Lower lobe of right lung (tissue), 2 donors: Measurements from ENCODE around the gene CACNA2D1. TPM values are rescaled to one million over a fixed set of nuclear protein-coding genes. Genes with fewer than 3 reads are reported as not detected.

Experiments
- ATAC-seq, 2 donors: fragments of 200-7000 bp; cut with Tn5 transposase; one replicate each; pipeline ENCODE4 v1.9.1; 2020 to 2022; ENCODE audit warnings: mild to moderate bottlenecking in 2 of 2, moderate library complexity in 2 of 2
- DNase-seq: peaks from one replicate; pipeline ENCODE4 v3.0.0-alpha.2; 2020
- H3K27ac ChIP-seq: fragments of 200-600 bp; one replicate; pipeline ENCODE4 v1.8.0; 2022
- H3K27me3 ChIP-seq: fragments of 200-600 bp; one replicate; pipeline ENCODE4 v1.8.0; 2022; ENCODE audit warnings: low read depth
- H3K36me3 ChIP-seq: fragments of 200-600 bp; one replicate; pipeline ENCODE4 v1.8.0; 2022; ENCODE audit warnings: mild to moderate bottlenecking
- H3K4me1 ChIP-seq: fragments of 200-600 bp; one replicate; pipeline ENCODE4 v1.8.0; 2022
- H3K4me3 ChIP-seq: fragments of 200-600 bp; one replicate; pipeline ENCODE4 v1.8.0; 2022; ENCODE audit warnings: mild to moderate bottlenecking
- H3K9me3 ChIP-seq: fragments of 200-600 bp; one replicate; pipeline ENCODE4 v1.8.0; 2022
- intact Hi-C: fragments of 100-400 bp; cut with DNase I; formaldehyde crosslinking; loops from one replicate; pipeline ENCODE4 v1.11.0; 2022
- total RNA-seq: library from RNA; stranded (reverse); fragmentation: NEBNext Ultra II Directional; extraction: Animal tissue kit (Norgen Biotek cat#: 25700); gene quantifications from one replicate; pipeline ENCODE4 v1.2.1, GENCODE V29; 2021
- TF ChIP-seq, protein P1 (sequence below): fragments of 200-600 bp; IDR thresholded peaks from one replicate; pipeline ENCODE4 v1.8.0; 2022; ENCODE audit warnings: antibody characterized with exemption, mild to moderate bottlenecking
- donor health status: DM: no; HTN: yes; CAD: no; lungs with severe emphysema.

The CACNA2D1 gene
- total RNA-seq, 1 donor from 2014 or later = 12.5 TPM

GRCh38 chr7:82029236-82029913 lies 414.2 kb downstream of the CACNA2D1 start:
- Histone ChIP-seq H3K9me3 (no peaks in the 10 kb centered on the region), H3K4me3 (no peak overlapping the region), H3K27me3 (no peaks in the 10 kb centered on the region), H3K36me3 (no peaks in the 10 kb centered on the region), H3K27ac (no peak overlapping the region), H3K4me1 (no peaks in the 10 kb centered on the region)
- intact Hi-C loops = no loop called here
- DNase-seq (no peak), ATAC-seq (no peak)
- TF ChIP-seq, protein P1, sequence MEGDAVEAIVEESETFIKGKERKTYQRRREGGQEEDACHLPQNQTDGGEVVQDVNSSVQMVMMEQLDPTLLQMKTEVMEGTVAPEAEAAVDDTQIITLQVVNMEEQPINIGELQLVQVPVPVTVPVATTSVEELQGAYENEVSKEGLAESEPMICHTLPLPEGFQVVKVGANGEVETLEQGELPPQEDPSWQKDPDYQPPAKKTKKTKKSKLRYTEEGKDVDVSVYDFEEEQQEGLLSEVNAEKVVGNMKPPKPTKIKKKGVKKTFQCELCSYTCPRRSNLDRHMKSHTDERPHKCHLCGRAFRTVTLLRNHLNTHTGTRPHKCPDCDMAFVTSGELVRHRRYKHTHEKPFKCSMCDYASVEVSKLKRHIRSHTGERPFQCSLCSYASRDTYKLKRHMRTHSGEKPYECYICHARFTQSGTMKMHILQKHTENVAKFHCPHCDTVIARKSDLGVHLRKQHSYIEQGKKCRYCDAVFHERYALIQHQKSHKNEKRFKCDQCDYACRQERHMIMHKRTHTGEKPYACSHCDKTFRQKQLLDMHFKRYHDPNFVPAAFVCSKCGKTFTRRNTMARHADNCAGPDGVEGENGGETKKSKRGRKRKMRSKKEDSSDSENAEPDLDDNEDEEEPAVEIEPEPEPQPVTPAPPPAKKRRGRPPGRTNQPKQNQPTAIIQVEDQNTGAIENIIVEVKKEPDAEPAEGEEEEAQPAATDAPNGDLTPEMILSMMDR = no peak

DNA sequence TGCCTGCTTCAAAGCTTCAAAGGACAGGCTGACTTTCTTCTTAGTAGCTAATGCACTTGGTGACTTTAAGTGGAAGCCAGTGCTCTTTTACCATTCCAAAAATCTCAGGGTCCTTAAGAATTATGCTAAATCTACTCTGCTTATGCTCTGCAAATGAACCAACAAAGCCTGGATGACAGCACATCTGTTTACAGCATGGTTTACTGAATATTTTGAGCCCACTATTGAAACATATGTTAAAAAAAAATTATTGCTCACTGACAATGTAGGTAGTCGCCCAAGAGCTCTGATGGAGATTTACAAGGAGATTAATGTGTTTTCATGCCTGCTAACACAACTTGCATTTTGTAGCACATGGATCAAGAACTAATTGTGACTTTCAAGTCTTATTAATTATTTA lies 415.5 kb downstream of the CACNA2D1 start:
- H3K4me1 ChIP-seq = no peaks in the 10 kb centered on the region
- DNase-seq = no peak
- no peak overlapping the region for H3K4me3 ChIP-seq
- no peaks in the 10 kb centered on the region for H3K9me3 ChIP-seq
- intact Hi-C loops = no loop called here
- TF ChIP-seq, protein P1 = no peak
- no peak overlapping the region for H3K27ac ChIP-seq
- no peak for ATAC-seq
- H3K27me3 ChIP-seq = no peaks in the 10 kb centered on the region
- no peaks in the 10 kb centered on the region for H3K36me3 ChIP-seq

DNA sequence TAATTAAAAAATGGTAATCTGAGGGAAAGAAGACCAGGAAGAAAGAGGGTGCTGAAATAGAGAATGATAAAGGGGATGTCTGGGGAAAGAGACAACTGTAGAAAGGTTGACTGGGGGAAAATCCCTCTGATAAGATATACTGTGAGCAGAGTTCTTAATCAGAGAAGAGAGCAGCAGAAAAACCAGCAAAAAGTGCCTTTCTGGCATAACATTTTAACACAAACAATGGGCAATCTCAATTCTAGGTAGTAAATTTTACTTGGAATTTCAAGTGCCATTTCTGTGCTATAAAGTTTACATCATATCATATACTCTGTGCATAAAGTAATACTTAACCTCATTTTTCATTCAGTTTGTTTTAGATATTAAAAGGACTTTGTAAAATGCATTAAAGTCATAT lies 421.9 kb downstream of the CACNA2D1 start:
- Histone ChIP-seq H3K4me3 (no peak overlapping the region), H3K27me3 (no peaks in the 10 kb centered on the region), H3K36me3 (no peaks in the 10 kb centered on the region), H3K4me1 (no peaks in the 10 kb centered on the region), H3K27ac (no peak overlapping the region), H3K9me3 (no peaks in the 10 kb centered on the region)
- TF ChIP-seq, protein P1 = no peak
- DNase-seq = no peak
- ATAC-seq = no peak
- intact Hi-C loops = no loop called here

DNA sequence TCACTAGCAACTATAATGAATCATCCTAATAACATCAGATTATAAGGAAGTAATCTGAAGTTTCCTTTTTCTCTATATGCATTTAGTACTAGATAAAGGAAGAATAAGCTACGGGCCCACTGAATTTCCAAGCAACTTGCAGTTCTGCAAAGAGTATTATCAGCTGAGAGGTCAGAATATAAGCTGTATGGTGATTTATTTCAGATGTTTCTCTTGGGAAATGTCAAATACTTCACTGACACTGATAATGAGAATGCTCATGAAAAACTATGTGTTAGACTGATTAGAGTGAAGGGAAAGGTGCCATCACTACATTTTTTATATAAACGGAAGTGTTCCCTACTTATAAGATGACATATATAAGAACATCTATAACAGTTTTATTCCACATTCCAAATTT lies 422.5 kb downstream of the CACNA2D1 start:
- DNase-seq = no peak
- no peaks in the 10 kb centered on the region for H3K9me3 ChIP-seq
- intact Hi-C loops = no loop called here
- H3K4me1 ChIP-seq = no peaks in the 10 kb centered on the region
- no peak overlapping the region for H3K27ac ChIP-seq
- TF ChIP-seq, protein P1 = no peak
- no peak overlapping the region for H3K4me3 ChIP-seq
- no peaks in the 10 kb centered on the region for H3K27me3 ChIP-seq
- no peaks in the 10 kb centered on the region for H3K36me3 ChIP-seq
- no peak for ATAC-seq

DNA sequence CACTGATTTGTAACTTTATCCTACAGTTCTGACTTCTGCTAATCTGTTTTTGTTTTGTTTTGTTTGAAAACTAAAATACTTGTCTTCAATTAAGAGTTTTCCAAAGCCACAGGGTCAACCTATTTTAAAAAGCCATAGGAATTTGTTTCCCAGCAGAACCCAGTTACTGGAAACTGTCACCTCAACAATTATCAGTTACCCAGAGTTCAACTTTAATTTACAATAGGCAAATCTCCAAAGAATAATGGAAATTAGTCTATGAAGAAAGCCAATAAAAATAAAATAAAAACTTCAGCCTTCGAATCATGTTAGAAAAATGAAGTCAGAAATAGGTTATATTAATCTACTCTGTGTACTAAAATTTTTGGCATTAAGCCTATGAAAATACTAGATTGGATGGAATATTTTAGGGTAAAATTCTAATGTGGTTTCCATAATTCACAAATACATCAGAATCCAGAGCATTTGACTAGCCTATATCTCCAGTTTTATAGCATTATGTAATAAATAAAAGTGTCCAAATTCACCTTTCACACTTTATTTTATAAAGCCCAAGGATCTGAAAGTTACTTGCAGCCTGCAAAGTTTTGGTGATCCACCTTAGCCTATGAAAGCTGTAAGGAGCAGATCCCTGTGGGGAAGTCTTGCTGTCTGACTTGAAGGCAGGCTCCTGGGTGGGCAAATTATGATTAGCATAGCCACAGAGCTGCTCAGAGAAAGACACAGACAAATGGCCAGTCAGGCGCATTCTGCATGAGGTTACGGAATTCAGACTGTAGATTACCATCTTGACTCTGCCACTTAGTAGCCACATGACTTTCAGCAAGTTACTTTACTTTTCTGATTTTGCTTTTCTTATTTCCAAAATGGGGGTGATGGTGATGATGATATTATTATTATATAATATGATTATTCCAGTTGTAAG lies 423.8 kb downstream of the CACNA2D1 start:
- no peaks in the 10 kb centered on the region for H3K9me3 ChIP-seq
- no peaks in the 10 kb centered on the region for H3K36me3 ChIP-seq
- no peak overlapping the region for H3K4me3 ChIP-seq
- H3K27ac ChIP-seq = no peak overlapping the region
- H3K4me1 ChIP-seq = no peaks in the 10 kb centered on the region
- DNase-seq (no peak), ATAC-seq (no peak)
- intact Hi-C loops = no loop called here
- TF ChIP-seq, protein P1 = no peak
- no peaks in the 10 kb centered on the region for H3K27me3 ChIP-seq
